HFF-Myc (cell line): ENCODE measurements around the gene CYP4V2.
"Not testable (repeated sequence)": the region's sequence is repeated elsewhere in the genome, so short reads cannot be mapped to it uniquely, and the experiment has no call there.

Source experiments
- DNase-seq: peaks from one replicate; pipeline ENCODE4 v3.0.0-alpha.2; 2011; ENCODE audit warnings: low read depth; ENCODE audit errors: extremely low read depth
- H3K4me3 ChIP-seq: replicated peaks from 2 replicates; pipeline ENCODE4 v1.5.1; 2011; ENCODE audit warnings: low read depth, mild to moderate bottlenecking, control low read depth, low read length
- TF ChIP-seq, protein P1 (sequence below): IDR thresholded peaks from 2 replicates; pipeline ENCODE4 v1.5.1; 2012; ENCODE audit warnings: mild to moderate bottlenecking, low read depth, low read length, control low read depth; ENCODE audit errors: missing control alignments

The CYP4V2 gene

DNA sequence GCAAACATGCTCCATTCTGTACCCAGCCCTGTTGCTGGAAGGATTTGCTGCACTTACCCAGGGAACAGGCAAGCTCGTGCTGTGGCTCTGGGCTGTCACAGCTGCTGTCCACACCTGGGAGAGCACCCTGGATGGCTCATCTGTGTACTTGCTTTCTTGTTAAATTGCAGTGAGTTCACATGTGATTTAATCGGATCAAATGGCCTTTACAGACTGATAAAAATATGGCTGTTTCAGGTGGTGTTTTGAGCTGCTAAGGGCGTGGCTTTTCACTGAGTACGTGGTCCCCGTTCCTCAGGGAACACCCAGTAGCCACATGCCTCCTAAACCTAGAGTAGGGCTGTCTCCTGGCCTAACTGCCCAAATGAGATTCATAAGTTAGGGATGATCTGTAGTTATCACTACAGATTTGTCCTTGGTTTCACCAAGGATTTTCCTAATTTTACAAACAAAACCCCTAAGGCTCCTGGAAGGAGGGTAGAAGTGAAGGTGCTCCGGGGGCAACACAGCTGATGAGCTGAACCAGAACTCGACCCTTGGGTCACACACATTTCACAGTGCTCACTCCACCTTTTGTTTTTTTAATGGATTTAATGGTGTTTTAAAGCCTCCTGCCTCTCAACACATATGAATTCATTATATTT, 49.6 kb downstream of the CYP4V2 start:
- TF ChIP-seq, protein P1, sequence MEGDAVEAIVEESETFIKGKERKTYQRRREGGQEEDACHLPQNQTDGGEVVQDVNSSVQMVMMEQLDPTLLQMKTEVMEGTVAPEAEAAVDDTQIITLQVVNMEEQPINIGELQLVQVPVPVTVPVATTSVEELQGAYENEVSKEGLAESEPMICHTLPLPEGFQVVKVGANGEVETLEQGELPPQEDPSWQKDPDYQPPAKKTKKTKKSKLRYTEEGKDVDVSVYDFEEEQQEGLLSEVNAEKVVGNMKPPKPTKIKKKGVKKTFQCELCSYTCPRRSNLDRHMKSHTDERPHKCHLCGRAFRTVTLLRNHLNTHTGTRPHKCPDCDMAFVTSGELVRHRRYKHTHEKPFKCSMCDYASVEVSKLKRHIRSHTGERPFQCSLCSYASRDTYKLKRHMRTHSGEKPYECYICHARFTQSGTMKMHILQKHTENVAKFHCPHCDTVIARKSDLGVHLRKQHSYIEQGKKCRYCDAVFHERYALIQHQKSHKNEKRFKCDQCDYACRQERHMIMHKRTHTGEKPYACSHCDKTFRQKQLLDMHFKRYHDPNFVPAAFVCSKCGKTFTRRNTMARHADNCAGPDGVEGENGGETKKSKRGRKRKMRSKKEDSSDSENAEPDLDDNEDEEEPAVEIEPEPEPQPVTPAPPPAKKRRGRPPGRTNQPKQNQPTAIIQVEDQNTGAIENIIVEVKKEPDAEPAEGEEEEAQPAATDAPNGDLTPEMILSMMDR = no peak
- H3K4me3 ChIP-seq = no peak overlapping the region
- no peak for DNase-seq

DNA sequence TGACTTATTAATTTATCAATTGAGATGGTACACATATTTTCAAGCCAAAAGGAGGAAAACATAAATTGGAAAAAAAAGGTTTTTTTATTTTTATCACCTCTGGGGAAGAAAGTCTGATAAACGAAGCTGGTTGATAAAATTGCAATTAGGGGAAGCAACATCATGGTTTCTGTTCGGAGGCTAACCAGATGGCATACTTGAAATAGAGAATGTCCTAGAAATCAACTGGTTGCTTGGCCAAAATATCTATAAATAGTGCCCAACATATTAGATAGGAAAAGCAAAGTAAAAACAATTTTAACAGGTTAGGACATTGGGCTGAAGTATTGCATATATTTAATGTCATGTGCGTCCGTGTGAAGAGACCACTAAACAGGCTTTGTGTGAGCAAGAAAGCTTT, 50.2 kb downstream of the CYP4V2 start:
- no peak for DNase-seq
- TF ChIP-seq, protein P1 = no peak
- H3K4me3 ChIP-seq = no peak overlapping the region

DNA sequence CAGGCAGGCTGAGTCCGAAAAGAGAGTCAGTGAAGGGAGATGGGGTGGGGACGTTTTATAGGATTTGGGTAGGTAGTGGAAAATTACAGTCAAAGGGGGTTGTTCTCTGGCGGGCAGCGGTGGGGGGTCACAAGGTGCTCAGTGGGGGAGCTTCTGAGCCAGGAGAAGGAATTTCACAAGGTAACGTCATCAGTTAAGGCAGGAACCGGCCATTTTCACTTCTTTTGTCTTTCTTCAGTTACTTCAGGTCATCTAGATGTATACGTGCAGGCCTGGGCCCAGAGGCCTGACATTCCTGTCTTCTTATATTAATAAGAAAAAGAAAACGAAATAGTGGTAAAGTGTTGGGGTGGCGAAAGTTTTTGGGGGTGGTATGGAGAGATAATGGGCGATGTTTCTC, 50.7 kb downstream of the CYP4V2 start:
- not testable (repeated sequence) for DNase-seq, H3K4me3 ChIP-seq

DNA sequence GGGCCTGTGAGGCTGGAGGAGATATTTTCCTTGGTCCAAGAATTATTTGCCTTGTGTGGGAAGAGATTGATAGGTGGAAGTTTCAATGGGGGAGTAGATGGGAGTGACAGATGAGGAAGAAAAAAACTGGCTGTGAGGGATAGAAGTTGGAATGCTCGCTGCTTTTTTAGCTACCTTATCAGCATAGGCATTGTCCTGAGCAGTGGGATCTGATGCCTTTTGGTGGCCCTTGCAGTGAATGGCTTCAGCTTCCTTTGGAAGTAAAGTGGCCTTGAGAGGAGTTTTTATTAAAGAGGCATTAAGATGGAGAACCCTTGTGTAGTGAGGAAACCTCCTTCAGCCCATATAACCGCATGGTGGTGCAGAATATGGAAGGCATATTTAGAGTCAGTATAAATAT, 52.0 kb downstream of the CYP4V2 start:
- H3K4me3 ChIP-seq = no peak overlapping the region
- TF ChIP-seq, protein P1 = no peak
- DNase-seq = no peak

DNA sequence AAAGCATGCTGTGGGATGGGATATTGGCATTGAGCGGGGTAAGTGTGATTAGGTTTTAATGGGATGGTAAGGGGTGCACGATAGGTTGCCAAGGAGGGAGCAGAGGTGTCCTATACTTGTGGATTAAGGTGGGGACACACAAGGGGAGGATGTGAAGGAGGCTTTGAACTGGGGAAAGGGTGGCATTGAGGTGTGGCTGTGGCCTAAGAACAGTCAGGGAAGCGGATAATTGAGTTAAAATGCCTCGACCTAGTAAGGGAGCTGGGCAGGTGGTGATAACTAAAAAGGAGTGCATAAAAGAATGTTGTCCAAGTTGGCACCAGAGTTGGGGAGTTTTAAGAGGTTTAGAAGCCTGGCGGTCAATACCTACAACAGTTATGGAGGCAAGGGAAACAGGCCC, 53.5 kb downstream of the CYP4V2 start:
- no peak for DNase-seq
- TF ChIP-seq, protein P1 = no peak
- no peak overlapping the region for H3K4me3 ChIP-seq

DNA sequence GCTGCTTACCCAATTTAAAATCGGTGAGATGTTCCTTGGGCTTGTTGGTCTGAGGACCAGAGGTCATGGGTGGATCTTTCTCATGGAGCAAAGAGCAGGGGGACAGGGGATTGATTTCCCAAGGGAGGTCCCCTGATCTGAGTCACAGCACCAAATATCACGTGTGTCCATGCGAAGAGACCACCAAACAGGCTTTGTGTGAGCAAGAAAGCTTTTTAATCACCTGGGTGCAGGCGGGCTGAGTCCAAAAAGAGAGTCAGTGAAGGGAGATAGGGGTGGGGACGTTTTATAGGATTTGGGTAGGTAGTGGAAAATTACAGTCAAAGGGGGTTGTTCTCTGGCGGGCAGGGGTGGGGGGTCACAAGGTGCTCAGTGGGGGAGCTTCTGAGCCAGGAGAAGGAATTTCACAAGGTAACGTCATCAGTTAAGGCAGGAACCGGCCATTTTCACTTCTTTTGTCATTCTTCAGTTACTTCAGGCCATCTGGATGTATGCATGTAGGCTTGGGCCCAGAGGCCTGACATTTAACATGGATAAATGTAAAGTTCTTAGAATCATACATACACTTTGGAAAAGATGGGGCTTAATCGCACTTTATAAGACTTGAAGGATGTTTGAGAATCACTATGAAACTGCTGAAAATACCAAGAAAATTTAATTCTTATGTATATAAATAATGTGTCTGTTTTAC, 55.8 kb downstream of the CYP4V2 start:
- DNase-seq, H3K4me3 ChIP-seq: not testable (repeated sequence)

DNA sequence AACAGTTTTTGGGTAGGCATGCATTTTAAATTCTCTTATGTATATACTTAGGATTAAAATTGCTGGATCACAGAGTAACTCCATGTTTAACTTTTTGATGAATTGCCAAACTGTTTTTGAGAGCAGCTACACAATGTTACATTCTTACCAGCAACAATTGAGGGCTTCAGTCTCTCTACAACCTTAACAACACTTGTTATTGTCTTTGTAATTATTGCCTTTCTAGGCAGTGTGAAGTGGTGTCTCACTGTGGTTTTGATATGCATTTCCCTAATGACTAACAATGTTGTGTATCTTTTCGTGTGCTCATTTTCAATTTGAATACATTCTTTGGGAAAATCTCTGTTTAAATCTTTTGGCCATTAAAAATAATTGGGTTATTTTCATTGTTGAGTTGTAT, 57.3 kb downstream of the CYP4V2 start:
- TF ChIP-seq, protein P1 = no peak
- DNase-seq = no peak

More for the DNA sequence above, 57.3 kb downstream of the CYP4V2 start:
- no peak overlapping the region for H3K4me3 ChIP-seq
